M059J (cell line): ENCODE data around the gene ZDHHC11B. TPM values are rescaled to one million over a fixed set of nuclear protein-coding genes. Genes with fewer than 3 reads are reported as not detected.
"Not testable (repeated sequence)": the region's sequence is repeated elsewhere in the genome, so short reads cannot be mapped to it uniquely, and the experiment has no call there.

ENCODE experiments used
- DNase-seq: peaks from one replicate; pipeline ENCODE4 v3.0.0-alpha.2; 2012; ENCODE audit warnings: low read depth
- total RNA-seq: library from RNA; depleted of rRNA; stranded (reverse); fragments of >200 nt; shearing (Covaris generic); gene quantifications from 2 replicates; pipeline ENCODE4 v1.2.3, GENCODE V29; 2014

ZDHHC11B gene
- total RNA-seq, 1 experiment from 2014 or later, result not detected

DNA sequence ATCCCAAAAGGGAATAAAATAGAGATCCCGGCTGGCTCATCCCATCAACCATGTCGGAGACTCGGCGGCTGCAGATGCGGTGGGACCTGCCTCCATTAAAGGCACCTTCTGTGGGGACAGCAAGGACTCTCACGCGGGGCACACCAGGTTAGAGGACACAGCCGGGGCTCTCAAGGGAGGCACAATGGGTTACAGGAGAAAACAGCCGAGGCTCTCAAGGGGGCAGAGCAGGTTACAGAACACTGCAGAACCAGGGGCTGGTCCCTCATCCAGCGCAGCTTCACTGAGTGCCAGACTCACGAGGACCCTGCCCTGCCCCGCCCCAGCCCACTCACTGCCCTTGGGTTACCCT lies 98.4 kb downstream of the ZDHHC11B start:
- not testable (repeated sequence) for DNase-seq

GRCh38 chr5:685262-686171 lies 99.0 kb downstream of the ZDHHC11B start:
- DNase-seq, result no peak

GRCh38 chr5:684751-685216 lies 99.7 kb downstream of the ZDHHC11B start:
- DNase-seq, result no peak

- no peak for DNase-seq
These were observed 100.7 kb downstream of the ZDHHC11B start for GRCh38 chr5:683551-684481.

DNA sequence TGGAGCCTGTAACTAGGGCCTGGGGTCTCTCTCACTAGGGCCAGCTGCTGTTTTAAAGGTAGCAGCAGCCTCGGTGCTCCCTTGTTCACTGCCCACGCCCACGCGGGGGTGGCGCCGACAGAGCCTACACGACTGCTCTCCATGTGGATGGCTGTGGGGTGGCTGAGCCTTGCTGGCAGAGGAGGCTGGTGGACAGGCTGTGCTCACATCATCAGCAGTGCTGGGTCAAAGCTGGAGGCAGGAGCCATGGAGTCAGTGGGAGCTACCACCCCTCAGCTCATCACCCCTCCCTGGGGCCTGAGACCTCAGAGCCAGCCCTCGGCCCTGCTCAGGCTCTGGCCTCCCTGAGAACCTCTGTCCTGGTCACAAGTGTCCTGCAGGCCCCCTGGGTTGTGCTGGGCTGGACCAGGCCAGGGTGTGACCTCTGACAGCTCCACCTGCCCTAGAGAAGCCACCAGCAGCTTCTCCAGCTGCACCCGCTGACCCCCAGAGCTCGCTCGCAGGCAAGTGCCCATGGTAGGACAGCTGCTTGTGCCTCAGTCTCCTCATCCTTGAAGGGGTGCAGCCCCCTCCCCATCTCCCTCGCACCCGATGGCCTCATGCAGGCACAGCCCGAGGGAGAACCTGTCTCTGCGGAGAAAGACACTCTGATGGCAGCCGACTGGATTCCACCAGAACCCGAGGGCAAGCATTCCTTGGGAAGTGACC lies 101.7 kb downstream of the ZDHHC11B start:
- DNase-seq, result not testable (repeated sequence)

DNA sequence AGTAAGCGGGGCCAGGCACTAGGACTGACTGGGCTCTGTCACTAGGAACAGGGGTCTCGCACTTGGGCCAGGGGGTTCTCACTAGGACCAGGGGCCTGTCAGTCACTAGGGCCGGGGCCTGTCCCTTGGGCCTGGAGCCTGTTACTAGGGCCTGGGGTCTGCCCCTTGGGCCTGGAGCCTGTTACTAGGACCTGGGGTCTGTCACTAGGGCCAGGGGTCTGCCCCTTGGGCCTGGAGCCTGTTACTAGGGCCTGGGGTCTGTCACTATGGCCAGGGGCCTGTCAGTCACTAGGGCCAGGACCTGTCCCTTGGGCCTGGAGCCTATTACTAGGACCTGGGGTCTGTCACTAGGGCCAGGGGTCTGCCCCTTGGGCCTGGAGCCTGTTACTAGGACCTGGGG lies 102.3 kb downstream of the ZDHHC11B start:
- DNase-seq, result not testable (repeated sequence)

GRCh38 chr5:681317-682191 lies 103.0 kb downstream of the ZDHHC11B start:
- not testable (repeated sequence) for DNase-seq

DNA sequence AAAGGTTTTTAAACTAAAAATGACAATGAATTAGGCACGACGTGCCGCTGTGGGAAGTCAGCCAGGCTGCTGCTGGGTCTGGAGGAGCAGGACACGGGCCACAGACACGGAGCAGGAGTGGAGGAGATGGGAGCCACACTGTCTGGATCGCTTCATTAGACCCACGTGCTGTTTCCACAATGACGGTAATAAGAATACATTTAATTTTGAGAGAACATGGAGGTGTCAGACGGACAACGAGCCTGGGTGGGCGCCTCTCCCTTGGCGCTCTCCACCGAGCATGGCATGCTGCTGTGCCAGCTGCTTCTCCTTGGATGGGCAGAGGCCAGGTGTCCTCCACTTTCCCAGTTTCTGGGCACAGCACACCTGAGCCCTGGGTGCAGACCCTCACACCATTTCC lies 103.7 kb downstream of the ZDHHC11B start:
- DNase-seq, result not testable (repeated sequence)

DNA sequence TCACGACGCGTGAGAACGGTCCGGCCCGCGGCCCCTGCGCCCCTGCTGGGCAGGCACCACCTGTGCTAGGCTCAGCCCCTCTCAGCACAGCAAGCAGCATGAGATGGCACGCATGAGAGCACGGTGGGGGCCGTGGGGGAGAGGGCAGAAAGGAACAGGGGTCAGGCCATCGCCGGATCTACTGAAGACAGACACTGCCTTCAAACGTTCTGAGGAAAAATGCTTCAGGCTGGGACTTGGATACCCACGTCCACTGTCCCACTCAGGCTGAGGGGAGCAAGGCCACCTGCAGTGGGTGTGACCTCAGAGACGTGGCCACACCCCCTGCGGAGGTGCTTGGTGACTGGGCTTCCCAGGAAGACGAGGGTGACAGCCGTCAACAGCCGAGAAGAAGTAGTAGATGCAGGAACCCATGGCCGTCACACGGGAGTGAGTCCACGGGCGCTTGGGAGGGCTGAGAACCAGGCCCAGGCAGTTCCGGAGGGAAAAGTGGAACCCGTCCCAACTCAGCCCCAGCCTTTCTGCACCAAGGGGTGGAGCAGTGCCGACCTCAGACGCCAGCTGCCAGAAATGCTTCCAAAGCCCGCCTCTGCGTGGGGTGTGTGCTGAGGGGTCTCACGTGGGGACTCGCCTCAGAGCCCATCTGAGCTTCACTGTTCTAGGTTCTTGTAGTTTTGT lies 104.3 kb downstream of the ZDHHC11B start:
- not testable (repeated sequence) for DNase-seq

- not testable (repeated sequence) for DNase-seq
These were observed 105.2 kb downstream of the ZDHHC11B start for GRCh38 chr5:679166-679895.

DNA sequence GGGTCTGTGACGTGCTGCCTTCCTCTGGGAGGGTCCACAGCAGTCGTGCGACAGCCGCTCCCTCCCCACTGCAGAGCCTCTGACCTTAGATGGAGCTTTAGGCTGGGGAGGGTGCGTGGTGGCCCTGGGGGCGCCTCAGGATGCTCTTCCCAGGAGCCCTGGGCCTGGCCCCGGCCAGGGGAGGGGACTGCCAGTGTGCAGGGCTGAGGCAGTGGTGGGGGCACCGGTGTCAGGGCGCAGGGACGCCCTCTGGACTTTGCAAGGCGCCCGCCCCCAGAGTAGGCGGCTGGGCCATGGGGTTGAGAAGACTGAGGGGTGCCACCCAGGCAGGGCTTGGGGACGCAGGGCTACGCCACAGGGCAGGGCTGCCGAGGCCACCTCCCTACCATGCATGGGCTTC lies 106.0 kb downstream of the ZDHHC11B start:
- not testable (repeated sequence) for DNase-seq

DNA sequence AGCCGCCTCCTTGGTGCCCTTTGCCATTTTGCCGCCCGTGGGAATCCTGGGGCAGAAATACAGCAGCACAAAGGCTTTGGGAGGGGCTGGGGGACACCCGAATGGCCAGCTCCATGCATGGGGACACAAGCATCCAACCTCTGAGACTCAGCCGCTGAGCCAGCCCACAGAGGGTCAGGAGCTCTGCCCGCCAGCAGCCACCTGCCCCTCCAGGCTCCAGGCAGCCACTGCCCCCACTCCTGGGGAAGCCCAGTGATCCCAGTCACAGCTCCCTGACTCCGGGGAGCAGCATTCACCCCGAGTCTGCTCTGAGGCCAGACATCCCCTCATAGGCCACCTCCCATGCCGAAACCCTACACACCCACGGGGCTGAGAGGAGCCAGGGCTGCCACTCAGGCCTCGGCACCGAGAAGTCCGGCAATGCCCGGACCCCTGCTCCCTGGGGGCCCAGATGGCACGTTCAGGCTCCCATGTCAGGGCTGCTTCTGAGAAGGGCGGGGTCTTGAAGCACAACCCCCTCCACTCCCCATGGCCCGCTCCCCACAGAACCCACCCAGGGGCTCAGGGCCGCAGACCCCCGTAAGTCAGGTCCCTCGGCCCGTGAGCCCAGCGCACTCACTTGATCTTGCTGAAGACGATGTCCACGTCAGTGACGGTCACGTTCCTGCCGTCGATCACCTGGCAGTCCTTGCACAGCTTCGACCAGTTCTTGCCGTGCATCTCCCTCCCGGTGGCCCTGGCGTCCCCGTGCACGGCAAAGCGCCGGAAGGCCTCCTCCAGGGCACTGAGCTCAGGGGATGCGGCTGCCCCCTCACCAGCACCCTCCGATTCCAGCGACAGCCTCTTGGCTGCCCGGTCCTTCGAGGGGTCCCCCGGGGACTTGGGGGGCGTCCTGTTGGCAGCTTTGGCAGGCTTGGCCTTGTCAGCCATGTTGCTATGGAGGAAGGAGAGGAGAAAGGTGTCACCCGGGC lies 107.1 kb downstream of the ZDHHC11B start:
- no peak for DNase-seq

DNA sequence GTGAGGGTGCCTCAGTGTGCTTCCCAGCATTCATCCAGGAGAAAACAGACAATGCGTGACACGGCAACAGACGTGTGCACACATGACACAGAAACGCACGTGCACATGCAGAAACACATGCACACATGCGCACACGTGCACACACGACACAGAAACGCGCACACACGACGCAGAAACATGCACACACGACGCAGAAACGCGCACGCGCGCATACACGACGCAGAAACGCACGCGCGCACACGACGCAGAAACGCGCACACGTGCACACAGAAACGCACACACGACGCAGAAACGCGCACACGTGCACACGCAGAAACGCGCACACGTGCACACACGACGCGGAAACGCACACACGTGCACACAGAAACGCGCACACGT lies 107.8 kb downstream of the ZDHHC11B start:
- DNase-seq, result no peak

GRCh38 chr5:675871-676698 lies 108.4 kb downstream of the ZDHHC11B start:
- no peak for DNase-seq

DNA sequence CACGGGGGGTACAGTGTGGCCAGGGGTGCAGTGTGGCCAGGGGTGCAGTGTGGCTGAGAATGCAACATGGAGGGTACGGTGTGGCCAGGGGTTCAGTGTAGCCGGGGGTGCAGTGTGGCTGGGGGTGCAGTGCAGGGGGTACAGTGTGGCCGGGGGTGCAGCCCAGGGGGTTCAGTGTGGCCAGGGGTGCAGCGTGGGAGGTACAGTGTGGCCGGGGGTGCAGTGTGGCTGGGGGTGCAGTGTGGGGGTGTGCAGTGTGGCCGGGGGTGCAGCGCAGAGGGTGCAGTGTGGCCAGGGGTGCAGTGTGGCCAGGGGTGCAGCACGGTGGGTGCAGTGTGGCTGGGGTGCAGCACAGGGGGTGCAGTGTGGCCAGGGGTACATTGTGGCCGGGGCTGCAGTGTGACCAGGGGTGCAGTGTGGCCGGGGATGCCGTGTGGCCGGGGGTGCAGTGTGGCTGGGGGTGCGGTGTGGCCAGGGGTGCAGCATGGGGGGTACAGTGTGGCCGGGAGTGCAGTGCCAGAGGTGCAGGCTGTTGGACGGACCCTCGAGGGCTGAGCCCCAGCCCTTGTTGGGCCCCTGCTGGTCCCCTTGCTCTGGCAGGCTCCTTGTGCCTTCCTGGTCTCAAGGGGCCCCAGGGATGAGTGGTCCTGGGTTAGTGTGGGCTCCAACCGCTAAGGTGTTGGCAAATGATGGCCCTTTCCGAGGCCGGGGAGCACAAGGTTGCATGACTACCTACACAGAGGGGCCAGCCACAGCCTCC lies 109.2 kb downstream of the ZDHHC11B start:
- no peak for DNase-seq

DNA sequence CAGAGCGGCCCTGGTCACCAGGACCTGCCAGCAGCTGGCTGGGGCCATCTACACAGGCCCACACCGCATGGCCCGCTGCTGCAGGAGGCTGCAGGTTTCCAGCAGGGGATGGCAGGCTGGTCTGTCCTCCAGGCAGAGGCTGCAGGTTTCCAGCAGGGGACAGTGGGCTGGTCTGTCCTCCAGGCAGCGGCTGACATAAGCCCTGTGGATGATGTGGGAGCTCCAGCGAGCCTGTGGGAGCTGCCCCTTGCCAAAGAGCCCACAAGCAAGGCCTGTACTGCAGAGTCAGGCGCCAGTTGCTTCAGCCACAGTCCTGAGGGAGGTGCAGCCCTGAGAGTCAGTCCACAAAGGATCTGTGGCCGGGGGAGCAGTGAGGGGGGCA lies 109.9 kb downstream of the ZDHHC11B start:
- DNase-seq, result peak; percentile 35
